Transverse colon (tissue), 3 donors: Measurements from ENCODE around the gene OR7G1.

Source experiments
- CTCF ChIP-seq, 5 experiments: fragments of 200-600 bp in 3 of 5; fragments of 450-650 bp in 2 of 5; sonication (generic) in 3 of 5; IDR thresholded peaks; 1 replicate in 2 of 5; 2 replicates in 3 of 5; pipeline ENCODE4 v1.5.1; 2016 to 2017; ENCODE audit warnings: antibody characterized with exemption in 5 of 5, inconsistent platforms in 3 of 5, mild to moderate bottlenecking in 2 of 5, moderate library complexity in 1 of 5
- POLR2A ChIP-seq: fragments of 450-650 bp; IDR thresholded peaks from one replicate; pipeline ENCODE4 v1.6.1; 2016; ENCODE audit warnings: antibody characterized with exemption, mild to moderate bottlenecking, moderate library complexity

- TF ChIP-seq CTCF (IDR thresholded peaks at IDR 0.05), result no peak
- no peak for TF ChIP-seq POLR2A
Observed at GRCh38 chr19:9076901-9077300, 38.7 kb downstream of the OR7G1 start.
